CD4-positive, alpha-beta T cell (primary cell): ENCODE results near the gene AFDN. TPM values are rescaled to one million over a fixed set of nuclear protein-coding genes. Genes with fewer than 3 reads are reported as not detected.

Experiments
- ATAC-seq: fragments of 200-7000 bp; cut with Tn5 transposase; one replicate; pipeline ENCODE4 v1.10.0; 2022; ENCODE audit warnings: mild to moderate bottlenecking; ENCODE audit not compliant: poor library complexity
- CTCF ChIA-PET: fragments of 350-600 bp; sonication (Branson Sonifier 250); formaldehyde crosslinking; loops from one replicate; lab custom pipeline; 2021; ENCODE audit warnings: antibody characterized with exemption, inconsistent platforms; lab: Charles Lee
- POLR2A ChIA-PET: fragments of 350-600 bp; sonication (Branson Sonifier 250); formaldehyde crosslinking; loops from one replicate; lab custom pipeline; 2021; ENCODE audit warnings: antibody characterized with exemption, inconsistent platforms; lab: Charles Lee
- DNase-seq, 14 experiments: peaks; one replicate each; pipeline ENCODE4 v3.0.0-alpha.2; 2013 to 2020; ENCODE audit warnings: mixed read lengths in 2 of 14
- H3K27ac ChIP-seq, 2 donors: one replicate each; pipeline versions ENCODE4 v1.5.1 to v1.7.0; 2013; ENCODE audit warnings: low read length in 2 of 2, low read depth in 1 of 2, mild to moderate bottlenecking in 1 of 2
- H3K27me3 ChIP-seq, 2 experiments: 1 replicate in 1 of 2; 2 replicates in 1 of 2; pipeline versions ENCODE4 v1.6.1 to v1.7.0; 2013; ENCODE audit warnings: low read length in 2 of 2, control low read depth in 1 of 2, mild to moderate bottlenecking in 1 of 2, moderate library complexity in 1 of 2; ENCODE audit not compliant: insufficient read depth in 2 of 2, control insufficient read depth in 1 of 2
- H3K36me3 ChIP-seq: one replicate; pipeline ENCODE4 v1.6.1; 2013; ENCODE audit warnings: low read length, control low read depth; ENCODE audit not compliant: insufficient read depth
- H3K4me1 ChIP-seq: one replicate; pipeline ENCODE4 v1.6.1; 2013; ENCODE audit warnings: low read length, control low read depth; ENCODE audit not compliant: insufficient read depth
- H3K4me3 ChIP-seq: one replicate; pipeline ENCODE4 v1.5.1; 2013; ENCODE audit warnings: mild to moderate bottlenecking, low read length, moderate library complexity
- H3K9me3 ChIP-seq, 2 experiments: 1 replicate in 1 of 2; 2 replicates in 1 of 2; pipeline versions ENCODE4 v1.6.1 to v1.7.0; 2013; ENCODE audit warnings: low read length in 2 of 2, mild to moderate bottlenecking in 2 of 2, control low read depth in 1 of 2, moderate library complexity in 1 of 2; ENCODE audit not compliant: control insufficient read depth in 1 of 2, insufficient read depth in 1 of 2
- H3K27ac Mint-ChIP-seq: one replicate; pipeline ENCODE4 v1.8.0; 2020; ENCODE audit warnings: mixed read lengths
- H3K27me3 Mint-ChIP-seq: one replicate; pipeline ENCODE4 v1.8.0; 2021; ENCODE audit warnings: mixed read lengths
- H3K36me3 Mint-ChIP-seq: one replicate; pipeline ENCODE4 v1.8.0; 2021; ENCODE audit warnings: low read depth, mixed read lengths
- H3K4me1 Mint-ChIP-seq: one replicate; pipeline ENCODE4 v1.8.0; 2021; ENCODE audit warnings: low read depth, mixed read lengths
- H3K4me3 Mint-ChIP-seq: one replicate; pipeline ENCODE4 v1.8.0; 2020; ENCODE audit warnings: mild to moderate bottlenecking, mixed read lengths
- H3K9me3 Mint-ChIP-seq: one replicate; pipeline ENCODE4 v1.8.0; 2020; ENCODE audit warnings: mixed read lengths
- intact Hi-C, 2 experiments: fragments of 100-400 bp; cut with DNase I in 1 of 2; cut with micrococcal nuclease in 1 of 2; formaldehyde crosslinking; loops; one replicate each; pipeline versions ENCODE4 v1.15.1 to v1.9.0; 2023 to 2025; cut with DNase I, micrococcal nuclease
- total RNA-seq, 174 experiments: library from RNA in 2 of 174; stranded (reverse) in 2 of 174; gene quantifications; one replicate each; pipeline ENCODE4 v1.2.3 and lab custom pipeline; 2021 to 2026
- TF ChIP-seq, protein P1 (sequence below): fragments of 200-600 bp; IDR thresholded peaks from one replicate; pipeline ENCODE4 v1.8.0; 2022; ENCODE audit warnings: antibody characterized with exemption, mild to moderate bottlenecking

Gene AFDN
- total RNA-seq, 2 experiments from 2014 or later, result 9.1 to 10.2 TPM

DNA sequence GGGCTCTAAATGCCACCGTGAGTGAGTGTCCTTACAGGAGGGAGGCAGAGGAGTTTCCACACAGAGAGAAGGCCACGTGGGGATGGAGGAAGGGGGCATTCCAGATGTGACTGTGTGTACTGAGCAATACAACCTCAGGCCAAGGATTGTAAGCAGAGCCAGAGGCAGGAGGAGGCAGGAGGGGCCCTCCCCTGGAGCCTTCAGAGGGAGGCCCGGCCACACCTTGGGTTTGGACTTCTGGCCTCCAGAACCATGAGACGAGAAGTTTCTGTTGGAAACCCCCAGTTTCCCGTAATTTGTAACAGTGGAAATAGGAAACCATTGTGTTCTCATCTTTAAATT, 161.4 kb downstream of the AFDN start:
- H3K36me3 ChIP-seq, result no peaks in the 10 kb centered on the region
- intact Hi-C loops, result no loop called here
- H3K27me3 ChIP-seq, result no peaks in the 10 kb centered on the region
- no peaks in the 10 kb centered on the region for H3K36me3 Mint-ChIP-seq
- H3K4me3 ChIP-seq, result no peak overlapping the region
- H3K4me3 Mint-ChIP-seq, result no peak overlapping the region
- no peak for DNase-seq
- no peaks in the 10 kb centered on the region for H3K9me3 Mint-ChIP-seq
- POLR2A ChIA-PET, result no interaction called here
- TF ChIP-seq, protein P1, sequence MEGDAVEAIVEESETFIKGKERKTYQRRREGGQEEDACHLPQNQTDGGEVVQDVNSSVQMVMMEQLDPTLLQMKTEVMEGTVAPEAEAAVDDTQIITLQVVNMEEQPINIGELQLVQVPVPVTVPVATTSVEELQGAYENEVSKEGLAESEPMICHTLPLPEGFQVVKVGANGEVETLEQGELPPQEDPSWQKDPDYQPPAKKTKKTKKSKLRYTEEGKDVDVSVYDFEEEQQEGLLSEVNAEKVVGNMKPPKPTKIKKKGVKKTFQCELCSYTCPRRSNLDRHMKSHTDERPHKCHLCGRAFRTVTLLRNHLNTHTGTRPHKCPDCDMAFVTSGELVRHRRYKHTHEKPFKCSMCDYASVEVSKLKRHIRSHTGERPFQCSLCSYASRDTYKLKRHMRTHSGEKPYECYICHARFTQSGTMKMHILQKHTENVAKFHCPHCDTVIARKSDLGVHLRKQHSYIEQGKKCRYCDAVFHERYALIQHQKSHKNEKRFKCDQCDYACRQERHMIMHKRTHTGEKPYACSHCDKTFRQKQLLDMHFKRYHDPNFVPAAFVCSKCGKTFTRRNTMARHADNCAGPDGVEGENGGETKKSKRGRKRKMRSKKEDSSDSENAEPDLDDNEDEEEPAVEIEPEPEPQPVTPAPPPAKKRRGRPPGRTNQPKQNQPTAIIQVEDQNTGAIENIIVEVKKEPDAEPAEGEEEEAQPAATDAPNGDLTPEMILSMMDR, result no peak
- ATAC-seq, result no peak
- CTCF ChIA-PET, result no interaction called here
- peaks cover 0 to 33% of the 10 kb centered on the region in 2 experiments for H3K9me3 ChIP-seq
- H3K27ac Mint-ChIP-seq, result no peak overlapping the region
- no peaks in the 10 kb centered on the region for H3K4me1 ChIP-seq
- no peak overlapping the region for H3K27ac ChIP-seq
- no peaks in the 10 kb centered on the region for H3K4me1 Mint-ChIP-seq
- no peaks in the 10 kb centered on the region for H3K27me3 Mint-ChIP-seq

DNA sequence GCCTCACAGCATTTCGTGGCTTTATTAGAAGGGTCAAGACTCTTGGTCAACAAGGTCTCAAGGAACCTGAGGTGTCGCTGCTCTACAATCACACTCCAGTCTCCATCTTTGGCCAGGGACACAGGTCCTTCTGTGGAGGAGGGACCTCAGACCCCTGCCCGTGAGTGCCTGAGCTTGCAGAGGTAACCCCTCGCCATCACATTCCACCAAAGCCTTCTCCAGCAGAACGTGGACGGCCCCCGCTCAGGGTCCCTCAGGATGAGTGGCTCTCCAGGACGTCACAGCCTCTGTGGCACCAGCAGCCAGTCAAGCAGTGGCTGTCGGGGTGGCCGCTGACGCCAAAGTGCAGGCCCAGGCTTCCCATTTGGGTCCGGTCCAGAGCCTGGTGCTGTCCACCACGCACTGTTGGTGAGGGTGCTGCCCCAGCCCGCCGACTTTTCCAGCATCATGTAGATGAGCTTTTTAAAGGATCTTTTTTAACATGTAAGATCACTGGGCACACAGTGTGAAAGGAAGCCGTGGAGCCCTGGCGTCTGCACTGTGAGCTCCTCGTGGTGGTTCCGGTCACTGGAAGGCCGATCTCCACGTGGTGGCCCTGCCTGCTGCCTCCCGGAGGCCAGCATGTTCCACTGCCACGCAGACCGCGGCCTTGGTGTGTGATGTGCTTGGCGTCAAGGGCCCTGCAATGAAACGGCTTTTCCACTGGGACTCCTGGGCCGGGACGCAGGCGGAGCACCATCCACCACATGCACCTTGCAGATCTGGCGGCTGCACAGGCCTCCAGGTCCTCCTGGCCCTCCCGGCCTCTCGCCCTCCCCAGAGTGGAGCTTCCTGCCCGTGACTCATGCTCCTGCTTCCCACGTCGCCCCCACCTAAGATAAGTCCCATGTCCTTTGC, 162.5 kb downstream of the AFDN start:
- ATAC-seq (no peak), DNase-seq (no peak)
- intact Hi-C loops, result no loop called here
- Histone ChIP-seq H3K36me3 (no peaks in the 10 kb centered on the region), H3K9me3 (peaks cover 0 to 33% of the 10 kb centered on the region in 2 experiments), H3K4me1 (no peaks in the 10 kb centered on the region), H3K27me3 (no peaks in the 10 kb centered on the region), H3K27ac (no peak overlapping the region), H3K4me3 (no peak overlapping the region)
- no peaks in the 10 kb centered on the region for H3K9me3 Mint-ChIP-seq
- H3K27me3 Mint-ChIP-seq, result peaks cover 6% of the 10 kb centered on the region
- H3K4me1 Mint-ChIP-seq, result no peaks in the 10 kb centered on the region
- H3K27ac Mint-ChIP-seq, result no peak overlapping the region
- ChIA-PET CTCF (no interaction called here), POLR2A (no interaction called here)
- TF ChIP-seq, protein P1, result no peak
- H3K36me3 Mint-ChIP-seq, result no peaks in the 10 kb centered on the region
- no peak overlapping the region for H3K4me3 Mint-ChIP-seq

DNA sequence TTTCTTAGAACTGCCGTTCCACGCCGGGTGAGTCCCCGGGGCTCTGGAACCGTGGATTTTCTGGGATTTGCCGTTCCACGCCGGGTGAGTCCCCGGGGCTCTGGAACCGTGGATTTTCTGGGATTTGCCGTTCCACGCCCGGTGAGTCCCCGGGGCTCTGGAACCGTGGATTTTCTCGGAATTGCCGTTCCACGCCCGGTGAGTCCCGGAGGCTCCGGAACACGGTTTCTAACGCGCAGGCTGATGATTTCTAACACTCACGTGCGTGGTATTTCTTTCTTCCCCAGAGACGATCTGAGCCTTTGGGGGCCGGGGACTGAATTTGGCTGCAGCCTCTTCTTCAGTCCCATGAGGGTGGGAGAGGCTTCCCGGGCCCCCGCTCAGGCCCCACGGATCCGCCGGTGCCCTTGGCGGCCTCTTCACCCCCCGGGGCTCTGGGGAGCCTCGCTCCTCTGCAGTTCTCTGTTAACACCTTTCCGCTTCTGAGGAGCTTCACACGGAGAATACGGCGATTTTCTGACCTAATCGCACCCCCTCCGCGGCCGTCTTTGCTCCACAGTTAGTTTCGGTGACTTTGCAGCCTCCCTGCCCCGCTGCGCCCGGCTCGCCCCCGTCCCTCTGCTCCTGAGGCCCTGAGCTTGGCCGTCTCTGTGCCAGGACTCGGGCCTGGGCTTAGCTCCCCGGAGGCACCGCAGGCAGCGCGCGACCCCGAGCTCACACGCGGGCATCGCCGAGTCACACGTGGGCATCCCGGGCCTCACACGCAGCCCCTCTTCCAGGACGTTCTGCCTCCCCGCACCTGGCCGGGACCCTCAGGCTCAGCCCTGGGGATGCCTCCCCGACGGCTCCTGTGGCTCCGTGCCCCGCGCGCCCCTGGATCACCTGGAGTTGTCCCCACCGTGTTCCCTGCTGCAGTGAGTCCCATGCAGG, 163.6 kb downstream of the AFDN start:
- DNase-seq (no peak), ATAC-seq (no peak)
- no peaks in the 10 kb centered on the region for H3K27me3 ChIP-seq
- Mint-ChIP-seq H3K27me3 (peaks cover 6% of the 10 kb centered on the region), H3K9me3 (no peaks in the 10 kb centered on the region), H3K27ac (no peak overlapping the region), H3K36me3 (no peaks in the 10 kb centered on the region), H3K4me3 (no peak overlapping the region), H3K4me1 (no peaks in the 10 kb centered on the region)
- ChIA-PET CTCF (no interaction called here), POLR2A (no interaction called here)
- no peaks in the 10 kb centered on the region for H3K4me1 ChIP-seq
- no peak overlapping the region for H3K27ac ChIP-seq
- intact Hi-C loops, result no loop called here
- TF ChIP-seq, protein P1, result no peak
- H3K9me3 ChIP-seq, result peaks cover 0 to 36% of the 10 kb centered on the region in 2 experiments
- no peaks in the 10 kb centered on the region for H3K36me3 ChIP-seq
- H3K4me3 ChIP-seq, result no peak overlapping the region
